ENCODE data around the gene CUEDC1. TPM values are rescaled to one million over a fixed set of nuclear protein-coding genes. Genes with fewer than 3 reads are reported as not detected.
A peak's percentile ranks its signal among the peaks of the same experiment; 100 is the strongest.

Gene CUEDC1
- total and polyA plus RNA-seq, 2 of the 13 experiments (the other 11 are each of a cell fraction or from before 2014, with no cell fraction given): 7.4 to 12.9 TPM

DNA sequence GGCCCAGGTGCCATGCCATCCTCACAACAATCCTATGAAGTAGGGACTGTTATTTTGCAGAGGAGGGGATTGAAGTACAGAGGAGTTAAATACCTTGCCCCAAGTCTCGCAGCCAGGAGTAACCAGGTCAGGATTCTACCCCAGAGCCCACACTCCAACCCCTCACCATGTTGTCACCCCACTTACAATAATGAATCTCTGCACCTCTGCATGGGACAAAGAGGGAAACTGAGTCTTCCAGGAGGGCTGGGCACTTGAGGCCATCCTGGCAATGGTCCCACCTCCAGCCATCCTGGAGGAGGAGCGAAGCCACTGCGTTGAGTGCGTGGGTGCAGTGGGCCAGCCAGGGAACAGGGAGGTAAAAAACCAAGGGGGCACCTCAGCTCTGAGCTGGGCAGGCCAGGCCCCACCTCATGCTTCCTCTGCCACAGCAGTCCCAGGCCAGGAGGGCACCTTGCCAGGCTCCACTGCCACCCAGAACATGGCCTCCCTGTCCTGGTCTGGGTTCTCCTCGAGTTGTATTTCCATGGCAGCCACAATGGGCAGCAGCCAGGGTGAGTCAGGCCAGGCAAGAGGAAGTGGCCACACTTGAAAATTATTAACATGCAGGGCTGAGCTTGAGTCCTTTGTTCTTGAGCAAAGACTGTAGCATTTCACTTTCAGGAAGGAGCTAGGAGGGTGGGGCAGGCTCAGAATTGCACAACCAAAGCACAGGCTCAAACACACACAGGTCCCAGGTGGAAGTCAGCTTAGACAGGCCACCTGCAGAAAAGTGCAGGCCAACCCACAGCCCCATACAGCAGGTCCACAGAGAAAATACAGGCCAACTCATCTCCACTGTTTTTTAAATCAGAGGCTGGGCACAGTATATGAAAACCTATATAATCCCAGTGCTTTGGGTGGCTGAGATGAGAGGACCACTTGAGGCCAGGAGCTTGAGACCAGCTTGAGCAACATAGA is 52.1 kb downstream of the CUEDC1 start (continued):
- TF ChIP-seq PPARG (CRISPR knock-in tag; conservative IDR thresholded peaks at IDR 0.05) (peak; percentile 74), PAWR (CRISPR knock-in tag; IDR thresholded peaks at IDR 0.05; ENCODE audit: borderline replicate concordance) (no peak), MBNL3 (CRISPR knock-in tag; conservative IDR thresholded peaks at IDR 0.05) (no peak), NKX3-1 (CRISPR knock-in tag; IDR thresholded peaks at IDR 0.05) (no peak), ATM (IDR thresholded peaks at IDR 0.05; ENCODE audit: borderline replicate concordance) (no peak), ZFP36L2 (CRISPR knock-in tag; IDR thresholded peaks at IDR 0.05) (no peak), MIXL1 (CRISPR knock-in tag; IDR thresholded peaks at IDR 0.05) (peak; percentile 85), SYNCRIP (IDR thresholded peaks at IDR 0.05; ENCODE audit: insufficient read depth, low read depth, low read length) (no peak), ZFP90 (CRISPR knock-in tag; IDR thresholded peaks at IDR 0.05; ENCODE audit: borderline replicate concordance) (peak; percentile 83; the same call in 1 of the 2 replicates), ZNF260 (CRISPR knock-in tag; IDR thresholded peaks at IDR 0.05; ENCODE audit: borderline replicate concordance, low read depth) (no peak), ZNF414 (CRISPR knock-in tag; IDR thresholded peaks at IDR 0.05) (no peak), TCF7L2 (IDR thresholded peaks at IDR 0.05; ENCODE audit: low read depth, low read length) (no peak), FOXJ3 (CRISPR knock-in tag; IDR thresholded peaks at IDR 0.05; ENCODE audit: borderline replicate concordance) (peak; percentile 34; the same call in 1 of the 2 replicates), ZBTB1 (CRISPR knock-in tag; IDR thresholded peaks at IDR 0.05; ENCODE audit: borderline replicate concordance) (no peak)
- TF ChIP-seq, protein P1, sequence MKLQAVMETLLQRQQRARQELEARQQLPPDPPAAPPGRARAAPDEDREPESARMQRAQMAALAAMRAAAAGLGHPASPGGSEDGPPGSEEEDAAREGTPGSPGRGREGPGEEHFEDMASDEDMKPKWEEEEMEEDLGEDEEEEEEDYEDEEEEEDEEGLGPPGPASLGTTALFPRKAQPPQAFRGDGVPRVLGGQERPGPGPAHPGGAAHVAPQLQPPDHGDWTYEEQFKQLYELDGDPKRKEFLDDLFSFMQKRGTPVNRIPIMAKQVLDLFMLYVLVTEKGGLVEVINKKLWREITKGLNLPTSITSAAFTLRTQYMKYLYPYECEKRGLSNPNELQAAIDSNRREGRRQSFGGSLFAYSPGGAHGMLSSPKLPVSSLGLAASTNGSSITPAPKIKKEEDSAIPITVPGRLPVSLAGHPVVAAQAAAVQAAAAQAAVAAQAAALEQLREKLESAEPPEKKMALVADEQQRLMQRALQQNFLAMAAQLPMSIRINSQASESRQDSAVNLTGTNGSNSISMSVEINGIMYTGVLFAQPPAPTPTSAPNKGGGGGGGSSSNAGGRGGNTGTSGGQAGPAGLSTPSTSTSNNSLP (IDR thresholded peaks at IDR 0.05; ENCODE audit: low read depth, low read length): no peak
- TF ChIP-seq, protein P2, sequence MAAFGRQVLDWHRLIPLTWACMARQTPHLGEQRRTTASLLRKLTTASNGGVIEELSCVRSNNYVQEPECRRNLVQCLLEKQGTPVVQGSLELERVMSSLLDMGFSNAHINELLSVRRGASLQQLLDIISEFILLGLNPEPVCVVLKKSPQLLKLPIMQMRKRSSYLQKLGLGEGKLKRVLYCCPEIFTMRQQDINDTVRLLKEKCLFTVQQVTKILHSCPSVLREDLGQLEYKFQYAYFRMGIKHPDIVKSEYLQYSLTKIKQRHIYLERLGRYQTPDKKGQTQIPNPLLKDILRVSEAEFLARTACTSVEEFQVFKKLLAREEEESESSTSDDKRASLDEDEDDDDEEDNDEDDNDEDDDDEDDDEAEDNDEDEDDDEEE (CRISPR knock-in tag; IDR thresholded peaks at IDR 0.05): no peak
- TF ChIP-seq, protein P3, sequence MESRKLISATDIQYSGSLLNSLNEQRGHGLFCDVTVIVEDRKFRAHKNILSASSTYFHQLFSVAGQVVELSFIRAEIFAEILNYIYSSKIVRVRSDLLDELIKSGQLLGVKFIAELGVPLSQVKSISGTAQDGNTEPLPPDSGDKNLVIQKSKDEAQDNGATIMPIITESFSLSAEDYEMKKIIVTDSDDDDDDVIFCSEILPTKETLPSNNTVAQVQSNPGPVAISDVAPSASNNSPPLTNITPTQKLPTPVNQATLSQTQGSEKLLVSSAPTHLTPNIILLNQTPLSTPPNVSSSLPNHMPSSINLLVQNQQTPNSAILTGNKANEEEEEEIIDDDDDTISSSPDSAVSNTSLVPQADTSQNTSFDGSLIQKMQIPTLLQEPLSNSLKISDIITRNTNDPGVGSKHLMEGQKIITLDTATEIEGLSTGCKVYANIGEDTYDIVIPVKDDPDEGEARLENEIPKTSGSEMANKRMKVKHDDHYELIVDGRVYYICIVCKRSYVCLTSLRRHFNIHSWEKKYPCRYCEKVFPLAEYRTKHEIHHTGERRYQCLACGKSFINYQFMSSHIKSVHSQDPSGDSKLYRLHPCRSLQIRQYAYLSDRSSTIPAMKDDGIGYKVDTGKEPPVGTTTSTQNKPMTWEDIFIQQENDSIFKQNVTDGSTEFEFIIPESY (CRISPR knock-in tag; IDR thresholded peaks at IDR 0.05): peak; percentile 59; the same call in 1 of the 2 replicates
- TF ChIP-seq, protein P4, sequence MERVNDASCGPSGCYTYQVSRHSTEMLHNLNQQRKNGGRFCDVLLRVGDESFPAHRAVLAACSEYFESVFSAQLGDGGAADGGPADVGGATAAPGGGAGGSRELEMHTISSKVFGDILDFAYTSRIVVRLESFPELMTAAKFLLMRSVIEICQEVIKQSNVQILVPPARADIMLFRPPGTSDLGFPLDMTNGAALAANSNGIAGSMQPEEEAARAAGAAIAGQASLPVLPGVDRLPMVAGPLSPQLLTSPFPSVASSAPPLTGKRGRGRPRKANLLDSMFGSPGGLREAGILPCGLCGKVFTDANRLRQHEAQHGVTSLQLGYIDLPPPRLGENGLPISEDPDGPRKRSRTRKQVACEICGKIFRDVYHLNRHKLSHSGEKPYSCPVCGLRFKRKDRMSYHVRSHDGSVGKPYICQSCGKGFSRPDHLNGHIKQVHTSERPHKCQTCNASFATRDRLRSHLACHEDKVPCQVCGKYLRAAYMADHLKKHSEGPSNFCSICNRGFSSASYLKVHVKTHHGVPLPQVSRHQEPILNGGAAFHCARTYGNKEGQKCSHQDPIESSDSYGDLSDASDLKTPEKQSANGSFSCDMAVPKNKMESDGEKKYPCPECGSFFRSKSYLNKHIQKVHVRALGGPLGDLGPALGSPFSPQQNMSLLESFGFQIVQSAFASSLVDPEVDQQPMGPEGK (CRISPR knock-in tag; IDR thresholded peaks at IDR 0.05): peak; percentile 93
- TF ChIP-seq, protein P5, sequence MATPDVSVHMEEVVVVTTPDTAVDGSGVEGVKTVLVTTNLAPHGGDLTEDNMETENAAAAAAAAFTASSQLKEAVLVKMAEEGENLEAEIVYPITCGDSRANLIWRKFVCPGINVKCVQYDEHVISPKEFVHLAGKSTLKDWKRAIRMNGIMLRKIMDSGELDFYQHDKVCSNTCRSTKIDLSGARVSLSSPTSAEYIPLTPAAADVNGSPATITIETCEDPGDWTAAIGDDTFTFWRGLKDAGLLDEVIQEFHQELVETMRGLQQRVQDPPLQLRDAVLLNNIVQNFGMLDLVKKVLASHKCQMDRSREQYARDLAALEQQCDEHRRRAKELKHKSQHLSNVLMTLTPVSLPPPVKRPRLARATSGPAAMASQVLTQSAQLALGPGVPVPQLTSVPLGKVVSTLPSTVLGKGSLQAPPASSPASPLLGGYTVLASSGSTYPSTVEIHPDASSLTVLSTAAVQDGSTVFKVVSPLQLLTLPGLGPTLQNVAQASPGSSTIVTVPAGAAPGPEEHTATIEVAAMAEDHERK (CRISPR knock-in tag; IDR thresholded peaks at IDR 0.05; ENCODE audit: low read depth): no peak

Measured in HepG2 (cell line).